H1 (cell line): ENCODE results near the gene BRSK2. TPM values are rescaled to one million over a fixed set of nuclear protein-coding genes. Genes with fewer than 3 reads are reported as not detected.

Experiments
- CTCF ChIA-PET: fragments of 300-600 bp; sonication (Branson Sonifier 250); formaldehyde crosslinking; loops from one replicate; lab custom pipeline; 2021; ENCODE audit not compliant: partially characterized antibody; lab: Charles Lee
- POLR2A ChIA-PET: fragments of 300-600 bp; sonication (Branson Sonifier 250); formaldehyde crosslinking; loops from one replicate; lab custom pipeline; 2021; ENCODE audit warnings: inconsistent platforms; ENCODE audit not compliant: partially characterized antibody; lab: Charles Lee
- DNase-seq, 2 experiments: peaks; one replicate each; pipeline versions ENCODE4 v3.0.0 to v3.0.0-alpha.2; 2010 to 2022; ENCODE audit warnings: low spot score in 2 of 2, low read depth in 1 of 2, mixed read lengths in 1 of 2
- FAIRE-seq: peaks from 2 replicates; lab custom pipeline; 2011; peaks lifted over from hg19 to GRCh38; lab: Jason Lieb, UNC
- H2AFZ ChIP-seq: 2 replicates; pipeline ENCODE4 v1.8.1; 2012; ENCODE audit warnings: low read length, inconsistent platforms
- H2AK5ac ChIP-seq: 2 replicates; pipeline ENCODE4 v1.6.1; 2013; ENCODE audit warnings: low read depth, low read length
- H2BK120ac ChIP-seq: replicated peaks from 2 replicates; pipeline ENCODE3; 2013; ENCODE audit warnings: low read depth, low read length, inconsistent platforms
- H2BK12ac ChIP-seq: 2 replicates; pipeline ENCODE4 v1.6.1; 2013; ENCODE audit warnings: low read depth, low read length
- H2BK15ac ChIP-seq: 2 replicates; pipeline ENCODE4 v1.6.1; 2013; ENCODE audit warnings: low read length
- H2BK20ac ChIP-seq: 2 replicates; pipeline ENCODE4 v1.6.1; 2013; ENCODE audit warnings: low read length
- H2BK5ac ChIP-seq: 2 replicates; pipeline ENCODE4 v1.6.1; 2013; ENCODE audit warnings: low read depth, low read length
- H3K14ac ChIP-seq: 2 replicates; pipeline ENCODE4 v1.6.1; 2013; ENCODE audit warnings: inconsistent platforms; ENCODE audit not compliant: insufficient read length
- H3K18ac ChIP-seq: 2 replicates; pipeline ENCODE4 v1.6.1; 2013; ENCODE audit warnings: low read length; ENCODE audit errors: extremely low read depth
- H3K23ac ChIP-seq: 2 replicates; pipeline ENCODE4 v1.6.1; 2013; ENCODE audit warnings: inconsistent platforms; ENCODE audit not compliant: insufficient read length
- H3K23me2 ChIP-seq: 2 replicates; pipeline ENCODE4 v1.6.1; 2013; ENCODE audit warnings: low read depth, low read length
- H3K27ac ChIP-seq: 2 replicates; pipeline ENCODE4 v1.6.1; 2011; ENCODE audit warnings: low read depth, low read length, inconsistent platforms
- H3K27me3 ChIP-seq, 4 experiments: replicated peaks in 1 of 4; 1 replicate in 1 of 4; 2 replicates in 3 of 4; pipeline versions ENCODE4 v1.6.1 to v1.8.1; 2011 to 2013; ENCODE audit warnings: low read length in 3 of 4, mild to moderate bottlenecking in 3 of 4, inconsistent platforms in 2 of 4, mixed read lengths in 2 of 4, moderate library complexity in 1 of 4; ENCODE audit not compliant: control insufficient read depth in 3 of 4, insufficient read depth in 3 of 4; ENCODE audit errors: extremely low read depth in 1 of 4
- H3K36me3 ChIP-seq, 4 experiments: 2 replicates each; pipeline versions ENCODE4 v1.6.1 to v1.8.1; 2011 to 2013; ENCODE audit warnings: mild to moderate bottlenecking in 4 of 4, low read length in 3 of 4, moderate library complexity in 2 of 4, control low read depth in 1 of 4, inconsistent platforms in 1 of 4; ENCODE audit not compliant: insufficient read depth in 4 of 4, control insufficient read depth in 2 of 4
- H3K4ac ChIP-seq: replicated peaks from 2 replicates; pipeline ENCODE3; 2013; ENCODE audit warnings: low read length, low read depth, mixed read lengths, inconsistent platforms; ENCODE audit not compliant: insufficient read length
- H3K4me1 ChIP-seq, 4 experiments: replicated peaks in 1 of 4; 1 replicate in 1 of 4; 2 replicates in 3 of 4; pipeline versions ENCODE4 v1.6.1 to v1.8.1; 2011 to 2013; ENCODE audit warnings: low read length in 3 of 4, inconsistent platforms in 2 of 4, mixed read lengths in 1 of 4; ENCODE audit not compliant: insufficient read depth in 4 of 4, control insufficient read depth in 3 of 4
- H3K4me2 ChIP-seq, 2 experiments: 2 replicates each; pipeline versions ENCODE4 v1.6.1 to v1.8.1; 2011 to 2013; ENCODE audit warnings: low read depth in 2 of 2, low read length in 2 of 2, control low read depth in 1 of 2, inconsistent platforms in 1 of 2, mild to moderate bottlenecking in 1 of 2; ENCODE audit not compliant: insufficient read depth in 1 of 2
- H3K4me3 ChIP-seq, 4 experiments: fragments of 200-600, 300-600 bp in 1 of 4; sonication (generic), shearing (Covaris generic), sonication (Bioruptor Twin) in 1 of 4; 2 replicates each; pipeline versions ENCODE4 v1.5.1 to v1.8.1; 2011 to 2016; ENCODE audit warnings: low read length in 4 of 4, low read depth in 3 of 4, control low read depth in 2 of 4, inconsistent platforms in 2 of 4, mild to moderate bottlenecking in 2 of 4, mixed read lengths in 1 of 4, moderate library complexity in 1 of 4; ENCODE audit not compliant: insufficient read depth in 2 of 4; ENCODE audit errors: extremely low read depth in 1 of 4
- H3K56ac ChIP-seq: replicated peaks from 2 replicates; pipeline ENCODE3; 2013; ENCODE audit warnings: low read depth, mild to moderate bottlenecking, mixed read lengths, low read length, inconsistent platforms; ENCODE audit not compliant: insufficient read length
- H3K79me1 ChIP-seq: 2 replicates; pipeline ENCODE4 v1.6.1; 2013; ENCODE audit warnings: low read depth, low read length, control low read depth
- H3K79me2 ChIP-seq, 2 experiments: 2 replicates each; pipeline versions ENCODE4 v1.6.1 to v1.8.1; 2012 to 2013; ENCODE audit warnings: low read length in 2 of 2, mild to moderate bottlenecking in 2 of 2, inconsistent platforms in 1 of 2; ENCODE audit not compliant: insufficient read depth in 2 of 2, control insufficient read depth in 1 of 2
- H3K9ac ChIP-seq, 4 experiments: replicated peaks in 1 of 4; 1 replicate in 1 of 4; 2 replicates in 3 of 4; pipeline versions ENCODE4 v1.6.1 to v1.8.1; 2011 to 2013; ENCODE audit warnings: low read depth in 3 of 4, low read length in 3 of 4, control low read depth in 2 of 4, mild to moderate bottlenecking in 2 of 4, moderate library complexity in 2 of 4, inconsistent platforms in 1 of 4; ENCODE audit errors: extremely low read depth in 1 of 4
- H3K9me3 ChIP-seq, 2 experiments: 2 replicates each; pipeline versions ENCODE4 v1.6.1 to v1.8.1; 2012 to 2013; ENCODE audit warnings: mild to moderate bottlenecking in 2 of 2, moderate library complexity in 2 of 2, control low read depth in 1 of 2, inconsistent platforms in 1 of 2, low read depth in 1 of 2, low read length in 1 of 2, mixed read lengths in 1 of 2; ENCODE audit not compliant: insufficient read depth in 2 of 2
- H4K20me1 ChIP-seq, 2 experiments: replicated peaks in 1 of 2; 2 replicates each; pipeline versions ENCODE3 to v1.8.1; 2011 to 2013; ENCODE audit warnings: inconsistent platforms in 2 of 2, low read length in 2 of 2, mild to moderate bottlenecking in 1 of 2; ENCODE audit not compliant: insufficient read depth in 2 of 2, control insufficient read depth in 1 of 2
- H4K5ac ChIP-seq: 2 replicates; pipeline ENCODE4 v1.6.1; 2013; ENCODE audit warnings: low read length, low read depth, mixed read lengths, inconsistent platforms; ENCODE audit not compliant: insufficient read length
- H4K8ac ChIP-seq: 2 replicates; pipeline ENCODE4 v1.8.0; 2013; ENCODE audit warnings: mild to moderate bottlenecking, moderate library complexity, low read length, inconsistent platforms; ENCODE audit not compliant: insufficient read depth; ENCODE audit errors: extremely low read depth
- H4K91ac ChIP-seq: replicated peaks from 2 replicates; pipeline ENCODE3; 2013; ENCODE audit warnings: low read length, mixed read lengths, inconsistent platforms; ENCODE audit not compliant: insufficient read length
- ASH2L ChIP-seq: fragments of 200-600, 300-600 bp; sonication (generic); IDR thresholded peaks from one replicate; pipeline ENCODE4 v1.7.1; 2017; ENCODE audit warnings: low read length
- ATF3 ChIP-seq: IDR thresholded peaks from 2 replicates; pipeline ENCODE4 v1.6.1; 2011; ENCODE audit warnings: low read depth, mild to moderate bottlenecking, low read length; ENCODE audit not compliant: insufficient read depth
- BRCA1 ChIP-seq: IDR thresholded peaks from 2 replicates; pipeline ENCODE4 v1.6.1; 2012; ENCODE audit warnings: low read depth, low read length, improper control_type of control experiment
- CHD1 ChIP-seq: IDR thresholded peaks from 2 replicates; pipeline ENCODE4 v1.6.1; 2012; ENCODE audit warnings: low read depth, low read length, improper control_type of control experiment
- CTCF ChIP-seq, 3 experiments: IDR thresholded peaks; 1 replicate in 2 of 3; 2 replicates in 1 of 3; pipeline versions ENCODE4 v1.5.1 to v1.6.1; 2011; ENCODE audit warnings: low read length in 3 of 3, mild to moderate bottlenecking in 3 of 3, inconsistent platforms in 2 of 3, low read depth in 1 of 3, moderate library complexity in 1 of 3; ENCODE audit not compliant: insufficient read depth in 1 of 3; ENCODE audit errors: control extremely low read depth in 1 of 3
- FOSL1 ChIP-seq: IDR thresholded peaks from 2 replicates; pipeline ENCODE4 v1.6.1; 2011; ENCODE audit warnings: mild to moderate bottlenecking, low read depth, low read length, moderate library complexity; ENCODE audit not compliant: insufficient read depth
- POLR2A ChIP-seq, 2 experiments: IDR thresholded peaks; 1 replicate in 1 of 2; 2 replicates in 1 of 2; pipeline ENCODE4 v1.6.1; 2011; ENCODE audit warnings: low read depth in 2 of 2, low read length in 2 of 2, mild to moderate bottlenecking in 2 of 2; ENCODE audit errors: control extremely low read depth in 1 of 2
- POU5F1 ChIP-seq: IDR thresholded peaks from 2 replicates; pipeline ENCODE4 v1.6.1; 2011; ENCODE audit warnings: low read depth, mild to moderate bottlenecking, low read length, moderate library complexity
- SIRT6 ChIP-seq: IDR thresholded peaks from one replicate; pipeline ENCODE4 v1.7.1; 2012; ENCODE audit warnings: low read length, inconsistent platforms
- SP4 ChIP-seq: IDR thresholded peaks from 2 replicates; pipeline ENCODE4 v1.6.1; 2012; ENCODE audit warnings: low read length, inconsistent platforms
- SUZ12 ChIP-seq: fragments of 200-600 bp; sonication (generic); IDR thresholded peaks from 2 replicates; pipeline ENCODE4 v1.6.1; 2012; ENCODE audit warnings: mild to moderate bottlenecking, inconsistent platforms, low read length, moderate library complexity, mixed read lengths
- TBP ChIP-seq: IDR thresholded peaks from 2 replicates; pipeline ENCODE4 v1.6.1; 2011; ENCODE audit warnings: low read depth, low read length, improper control_type of control experiment
- TCF12 ChIP-seq: IDR thresholded peaks from 2 replicates; pipeline ENCODE4 v1.6.1; 2011; ENCODE audit warnings: low read depth, mild to moderate bottlenecking, low read length
- WGBS, 2 experiments: shearing (Covaris generic) in 1 of 2; methylation state at CpG; one replicate each; pipeline versions ENCODE4 v1.1.6 to v1.1.7; 2013 to 2015; ENCODE audit warnings: low lambda C conversion rate in 2 of 2, mixed read lengths in 2 of 2, inconsistent platforms in 1 of 2, low coverage in 1 of 2, missing lambda C conversion rate in 1 of 2; ENCODE audit not compliant: insufficient replicate concordance in 2 of 2, insufficient coverage in 1 of 2, insufficient read length in 1 of 2; ENCODE audit errors: extremely low coverage in 1 of 2, missing lambda C conversion rate in 1 of 2; 5-methylcytosine and 5-hydroxymethylcytosine counted together
- polyA plus RNA-seq, 7 experiments: library from polyadenylated mRNA; depleted of rRNA in 3 of 7; stranded (reverse) in 5 of 7; unstranded in 2 of 7; fragments of >200 nt in 5 of 7; fragments of 200-250 nt in 2 of 7; gene quantifications; 1 replicate in 5 of 7; 2 replicates in 1 of 7; 4 replicates in 1 of 7; pipeline versions ENCODE4 v1.2.1 to v1.2.3, GENCODE V29; 2011 to 2013; ENCODE audit warnings: missing spikeins in 2 of 7, mixed read lengths in 2 of 7
- total RNA-seq: library from RNA; stranded (reverse); fragmentation: NEBNext Ultra II Directional; extraction: Animal tissue kit (Norgen Biotek cat#: 25700); gene quantifications from 2 replicates; pipeline ENCODE4 v1.2.1, GENCODE V29; 2021

Gene BRSK2
- total and polyA plus RNA-seq, 2 of the 8 experiments (the other 6 are each of a cell fraction or from before 2014, with no cell fraction given), result 17.3 to 27.1 TPM

GRCh38 chr11:1480191-1480554 is 90.4 kb downstream of the BRSK2 start:
- Histone ChIP-seq H4K8ac (no peak overlapping the region), H3K56ac (no peak overlapping the region), H3K4me3 (no peak overlapping the region), H3K9ac (no peak overlapping the region), H3K27ac (no peak overlapping the region; the same call in 1 of the 2 replicates), H3K14ac (no peak overlapping the region), H2BK15ac (no peak overlapping the region), H3K23me2 (no peaks in the 10 kb centered on the region), H2BK12ac (no peak overlapping the region), H3K4ac (no peak overlapping the region), H3K27me3 (no peaks in the 10 kb centered on the region), H2BK5ac (no peak overlapping the region), H2BK120ac (no peak overlapping the region), H4K20me1 (peaks cover 0 to 7% of the 10 kb centered on the region in 2 experiments), H3K79me2 (no peaks in the 10 kb centered on the region; a peak in 1 of 4 replicates), H3K9me3 (no peaks in the 10 kb centered on the region), H3K4me1 (no peaks in the 10 kb centered on the region), H3K23ac (no peak overlapping the region), H4K5ac (no peak overlapping the region), H2BK20ac (no peak overlapping the region), H3K36me3 (no peaks in the 10 kb centered on the region; a peak in 1 of 8 replicates), H4K91ac (no peak overlapping the region), H3K4me2 (no peak overlapping the region), H2AK5ac (no peak overlapping the region), H3K18ac (no peak overlapping the region), H3K79me1 (peaks cover 6% of the 10 kb centered on the region), H2AFZ (no peak overlapping the region)
- 83% methylated on average over 12 of the region's 13 CpGs; no CpG with 5 or more reads in 1 of the 2 experiments for WGBS, 2 experiments
- no peak for FAIRE-seq
- DNase-seq, result no peak
- ChIA-PET CTCF (interaction anchor here (0.9 to 5.2 kb wide), 8 partner anchors 10 to 137 kb away, joined by 3 to 34 read pairs (median 4); no protein-coding TSS in a partner anchor), POLR2A (interaction anchor here (0.6 kb wide), 1 partner anchor 275 kb away, joined by 3 read pairs; no protein-coding TSS in a partner anchor)
- TF ChIP-seq POU5F1, result no peak
- no peak for TF ChIP-seq CHD1
- no peak for TF ChIP-seq BRCA1
- no peak for TF ChIP-seq SP4
- no peak for TF ChIP-seq ASH2L
- TF ChIP-seq TBP, result no peak
- no peak for TF ChIP-seq CTCF (IDR thresholded peaks at IDR 0.05; ENCODE audit: control extremely low read depth in 1 of 3, insufficient read depth in 1 of 3, low read depth in 1 of 3, low read length in 3 of 3)
- TF ChIP-seq TCF12, result no peak
- no peak for TF ChIP-seq ATF3
- no peak for TF ChIP-seq SUZ12
- TF ChIP-seq POLR2A (IDR thresholded peaks at IDR 0.05; ENCODE audit: control extremely low read depth in 1 of 2, low read depth in 2 of 2, low read length in 2 of 2), result no peak
- TF ChIP-seq SIRT6, result no peak
- TF ChIP-seq FOSL1, result no peak
